H9 (cell line): Measurements from ENCODE around the gene NHERF2. TPM values are rescaled to one million over a fixed set of nuclear protein-coding genes. Genes with fewer than 3 reads are reported as not detected.

Source experiments
- DNase-seq: peaks from one replicate; pipeline ENCODE4 v3.0.0-alpha.2; 2017
- H2AFZ ChIP-seq: one replicate; pipeline ENCODE4 v1.6.1; 2013; ENCODE audit warnings: mild to moderate bottlenecking, low read length, control low read depth, moderate library complexity
- H2AK5ac ChIP-seq: 2 replicates; pipeline ENCODE4 v1.6.1; 2013; ENCODE audit warnings: low read length, control low read depth, mixed read lengths; ENCODE audit not compliant: insufficient read length
- H2BK120ac ChIP-seq: one replicate; pipeline ENCODE4 v1.6.1; 2013; ENCODE audit warnings: low read depth, mild to moderate bottlenecking, low read length, control low read depth, inconsistent platforms; ENCODE audit not compliant: poor library complexity, severe bottlenecking
- H2BK12ac ChIP-seq: 2 replicates; pipeline ENCODE4 v1.6.1; 2013; ENCODE audit warnings: low read length, control low read depth, mixed read lengths, low read depth; ENCODE audit not compliant: insufficient read length
- H2BK15ac ChIP-seq: 2 replicates; pipeline ENCODE4 v1.6.1; 2013; ENCODE audit warnings: low read depth, low read length, control low read depth
- H2BK20ac ChIP-seq: one replicate; pipeline ENCODE4 v1.6.1; 2013; ENCODE audit warnings: low read depth, mild to moderate bottlenecking, low read length, control low read depth, inconsistent platforms; ENCODE audit not compliant: poor library complexity, severe bottlenecking
- H2BK5ac ChIP-seq: 2 replicates; pipeline ENCODE4 v1.6.1; 2013; ENCODE audit warnings: low read length, control low read depth, mixed read lengths; ENCODE audit not compliant: insufficient read length
- H3K14ac ChIP-seq: 2 replicates; pipeline ENCODE4 v1.6.1; 2013; ENCODE audit warnings: low read length, control low read depth; ENCODE audit not compliant: insufficient read depth
- H3K18ac ChIP-seq: 2 replicates; pipeline ENCODE4 v1.6.1; 2013; ENCODE audit warnings: low read depth, mild to moderate bottlenecking, mixed read lengths, low read length, control low read depth; ENCODE audit not compliant: insufficient read length
- H3K23ac ChIP-seq: 2 replicates; pipeline ENCODE4 v1.6.1; 2013; ENCODE audit warnings: low read length, control low read depth, mixed read lengths, low read depth; ENCODE audit not compliant: insufficient read length
- H3K23me2 ChIP-seq: 2 replicates; pipeline ENCODE4 v1.6.1; 2013; ENCODE audit warnings: low read depth, mild to moderate bottlenecking, mixed read lengths, low read length, control low read depth; ENCODE audit not compliant: insufficient read length, poor library complexity, severe bottlenecking
- H3K27ac ChIP-seq: 2 replicates; pipeline ENCODE4 v1.5.1; 2013; ENCODE audit warnings: low read length, control low read depth, mixed read lengths, low read depth; ENCODE audit not compliant: insufficient read length
- H3K27me3 ChIP-seq: 2 replicates; pipeline ENCODE4 v1.6.1; 2013; ENCODE audit warnings: low read length, control low read depth, inconsistent platforms; ENCODE audit not compliant: insufficient read depth
- H3K4ac ChIP-seq: 2 replicates; pipeline ENCODE4 v1.6.1; 2013; ENCODE audit warnings: low read depth, mild to moderate bottlenecking, control low read depth, inconsistent platforms, low read length, moderate library complexity
- H3K4me1 ChIP-seq: 2 replicates; pipeline ENCODE4 v1.6.1; 2013; ENCODE audit warnings: low read length, control low read depth, inconsistent platforms; ENCODE audit not compliant: insufficient read depth
- H3K4me2 ChIP-seq: 2 replicates; pipeline ENCODE4 v1.6.1; 2013; ENCODE audit warnings: low read length, control low read depth, mixed read lengths; ENCODE audit not compliant: insufficient read length, insufficient read depth
- H3K56ac ChIP-seq: 2 replicates; pipeline ENCODE4 v1.6.1; 2013; ENCODE audit warnings: low read depth, mild to moderate bottlenecking, mixed read lengths, low read length, control low read depth; ENCODE audit not compliant: insufficient read length
- H3K79me1 ChIP-seq: 2 replicates; pipeline ENCODE4 v1.6.1; 2013; ENCODE audit warnings: low read depth, mild to moderate bottlenecking, moderate library complexity, low read length, control low read depth, inconsistent platforms; ENCODE audit not compliant: insufficient read depth, poor library complexity, severe bottlenecking
- H3K79me2 ChIP-seq: 2 replicates; pipeline ENCODE4 v1.6.1; 2013; ENCODE audit warnings: low read length, control low read depth, inconsistent platforms; ENCODE audit not compliant: insufficient read depth
- H3K9ac ChIP-seq: 2 replicates; pipeline ENCODE4 v1.6.1; 2013; ENCODE audit warnings: low read length, control low read depth, mixed read lengths; ENCODE audit not compliant: insufficient read length; ENCODE audit errors: extremely low read depth
- H3K9me3 ChIP-seq: one replicate; pipeline ENCODE4 v1.6.1; 2013; ENCODE audit warnings: low read depth, low read length, inconsistent platforms; ENCODE audit not compliant: control insufficient read depth
- H3T11ph ChIP-seq: one replicate; pipeline ENCODE4 v1.6.1; 2013; ENCODE audit warnings: mild to moderate bottlenecking, low read length, control low read depth, inconsistent platforms
- H4K20me1 ChIP-seq: one replicate; pipeline ENCODE4 v1.6.1; 2013; ENCODE audit not compliant: control insufficient read depth, insufficient read length, insufficient read depth
- H4K5ac ChIP-seq: 2 replicates; pipeline ENCODE4 v1.6.1; 2013; ENCODE audit warnings: low read depth, mild to moderate bottlenecking, mixed read lengths, low read length, control low read depth; ENCODE audit not compliant: insufficient read length
- H4K8ac ChIP-seq: replicated peaks from 2 replicates; pipeline ENCODE4 v1.6.1; 2013; ENCODE audit warnings: low read length, control low read depth, mixed read lengths, low read depth; ENCODE audit not compliant: insufficient read length
- H4K91ac ChIP-seq: 2 replicates; pipeline ENCODE4 v1.6.1; 2013; ENCODE audit warnings: low read depth, mild to moderate bottlenecking, moderate library complexity, mixed read lengths, low read length, control low read depth; ENCODE audit not compliant: insufficient read length
- H3K27ac Mint-ChIP-seq, 3 experiments: 2 replicates in 2 of 3; 3 replicates in 1 of 3; pipeline ENCODE4 v1.8.0; 2020 to 2021; ENCODE audit warnings: mixed read lengths in 3 of 3, mild to moderate bottlenecking in 1 of 3, moderate library complexity in 1 of 3
- H3K27me3 Mint-ChIP-seq: 2 replicates; pipeline ENCODE4 v1.8.0; 2021; ENCODE audit warnings: low read depth, mild to moderate bottlenecking, moderate library complexity, mixed read lengths
- H3K36me3 Mint-ChIP-seq, 3 experiments: 2 replicates in 2 of 3; 3 replicates in 1 of 3; pipeline ENCODE4 v1.8.0; 2020 to 2021; ENCODE audit warnings: low read depth in 3 of 3, mixed read lengths in 3 of 3; ENCODE audit not compliant: insufficient read depth in 1 of 3
- H3K4me1 Mint-ChIP-seq, 2 experiments: 2 replicates each; pipeline ENCODE4 v1.8.0; 2020; ENCODE audit warnings: mixed read lengths in 2 of 2
- H3K4me3 Mint-ChIP-seq, 2 experiments: 2 replicates in 1 of 2; 3 replicates in 1 of 2; pipeline ENCODE4 v1.8.0; 2020 to 2021; ENCODE audit warnings: mild to moderate bottlenecking in 2 of 2, mixed read lengths in 2 of 2, moderate library complexity in 1 of 2
- H3K9me3 Mint-ChIP-seq, 2 experiments: 2 replicates in 1 of 2; 3 replicates in 1 of 2; pipeline ENCODE4 v1.8.0; 2020; ENCODE audit warnings: mild to moderate bottlenecking in 2 of 2, mixed read lengths in 2 of 2, moderate library complexity in 1 of 2
- CTCF ChIP-seq: fragments of 200-600 bp; sonication (generic); conservative IDR thresholded peaks from 3 replicates; pipeline ENCODE4 v1.8.0; 2021; ENCODE audit warnings: antibody characterized with exemption, mild to moderate bottlenecking
- WGBS: extraction: QIAGEN DNeasy Blood & Tissue Kit; methylation state at CpG from one replicate; pipeline ENCODE4 v1.1.7; 2013; ENCODE audit warnings: missing lambda C conversion rate, low lambda C conversion rate, mixed read lengths; ENCODE audit not compliant: insufficient read length; ENCODE audit errors: extremely low coverage; 5-methylcytosine and 5-hydroxymethylcytosine counted together
- total RNA-seq: library from RNA; stranded (reverse); gene quantifications from 2 replicates; pipeline ENCODE4 v1.2.1, GENCODE V29; 2021

The NHERF2 gene
- total RNA-seq, 1 experiment from 2014 or later = 15.3 TPM

- no peak overlapping the region for H2AK5ac ChIP-seq
- H3K27me3 ChIP-seq = no peaks in the 10 kb centered on the region
- no peak overlapping the region; the same call in 1 of the 2 replicates for H3K14ac ChIP-seq
- no peak overlapping the region for H4K5ac ChIP-seq
- H2BK5ac ChIP-seq = no peak overlapping the region
- no peaks in the 10 kb centered on the region for H3K9me3 ChIP-seq
- H2BK120ac ChIP-seq = no peak overlapping the region
- no peak overlapping the region for H2BK12ac ChIP-seq
- no peaks in the 10 kb centered on the region for H3K4me1 ChIP-seq
- no peaks in the 10 kb centered on the region for H3K23me2 ChIP-seq
- no peak overlapping the region for H3K9ac ChIP-seq
- H3K4ac ChIP-seq = no peak overlapping the region
- Mint-ChIP-seq H3K27me3 (no peaks in the 10 kb centered on the region), H3K4me1 (no peaks in the 10 kb centered on the region), H3K27ac (peak overlapping the region in 1 of 3 experiments; percentile 59; a peak in 1 of 7 replicates), H3K36me3 (peaks cover 9 to 48% (median 45%) of the 10 kb centered on the region in 3 experiments; a peak in 6 of 7 replicates), H3K4me3 (no peak overlapping the region), H3K9me3 (no peaks in the 10 kb centered on the region)
- H3K56ac ChIP-seq = no peak overlapping the region
- WGBS = no CpG with 5 or more reads among the region's 8 CpGs
- no peak overlapping the region for H3K27ac ChIP-seq
- H2BK15ac ChIP-seq = no peak overlapping the region
- no peak overlapping the region for H2BK20ac ChIP-seq
- H4K91ac ChIP-seq = no peak overlapping the region
- no peaks in the 10 kb centered on the region for H4K20me1 ChIP-seq
- no peak overlapping the region for H3K18ac ChIP-seq
- no peak overlapping the region for H3K4me2 ChIP-seq
- H3T11ph ChIP-seq = no peak overlapping the region
- H3K79me1 ChIP-seq = no peaks in the 10 kb centered on the region
- DNase-seq = no peak
- no peak overlapping the region for H2AFZ ChIP-seq
- no peak overlapping the region for H3K23ac ChIP-seq
- TF ChIP-seq CTCF = no peak
- H3K79me2 ChIP-seq = no peaks in the 10 kb centered on the region
- no peak overlapping the region for H4K8ac ChIP-seq
These were observed 46.2 kb downstream of the NHERF2 start for GRCh38 chr16:2072926-2073325.
